Middle frontal gyrus (tissue), 1 donor: ENCODE measurements around the gene SUSD1.
"Not testable (repeated sequence)": the region's sequence is repeated elsewhere in the genome, so short reads cannot be mapped to it uniquely, and the experiment has no call there.

Experiments used
- DNase-seq: peaks from one replicate; pipeline ENCODE4 v3.0.0-alpha.2; 2015; ENCODE audit warnings: low spot score; ENCODE audit errors: extremely low spot score

The SUSD1 gene

DNA sequence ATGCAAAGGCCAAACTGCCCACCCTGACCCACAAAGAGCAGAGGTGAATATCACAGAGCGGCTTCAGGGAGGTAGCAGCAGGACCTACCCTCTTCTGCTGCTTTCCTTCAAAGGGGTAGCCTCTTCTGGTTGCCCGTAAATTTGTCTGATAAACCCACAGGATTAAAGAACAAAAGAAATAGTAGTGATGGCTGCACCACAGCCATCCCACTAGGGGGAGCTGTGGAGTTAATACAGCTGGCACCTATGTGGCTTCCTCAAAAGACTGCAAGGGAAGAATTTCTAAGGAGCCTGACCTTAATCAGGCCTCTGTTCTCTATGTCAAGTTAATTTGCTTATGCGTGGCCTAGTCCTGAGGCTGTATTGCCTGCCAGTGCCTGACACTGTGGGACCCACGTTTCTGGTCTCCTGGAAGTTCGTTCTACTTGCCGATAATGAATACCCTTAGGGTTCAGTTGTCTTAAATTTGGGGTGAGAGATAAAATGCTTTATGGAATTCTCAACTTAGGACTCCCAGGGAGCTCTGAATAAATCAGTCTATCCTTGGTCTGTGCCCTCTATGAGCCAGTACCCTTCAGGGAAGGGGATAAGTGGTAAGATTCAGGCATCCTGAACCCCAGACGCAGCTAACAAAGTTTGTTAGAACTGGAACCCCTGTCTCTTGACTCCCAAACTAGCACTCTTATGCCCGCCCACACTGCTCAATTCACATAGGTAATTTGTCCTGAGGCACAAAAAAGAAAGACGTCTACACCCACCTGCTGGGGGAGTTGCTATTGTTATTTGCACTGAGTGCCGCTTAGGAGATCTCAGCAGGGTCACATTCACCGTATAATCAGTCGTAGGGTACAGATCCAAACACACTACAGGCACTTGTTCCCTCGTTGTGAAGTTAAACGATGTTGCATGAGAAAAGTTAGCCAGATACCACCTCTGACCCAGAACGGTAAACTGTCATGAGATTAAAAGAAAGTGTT lies 77.1 kb downstream of the SUSD1 start:
- peak; percentile 36 for DNase-seq

DNA sequence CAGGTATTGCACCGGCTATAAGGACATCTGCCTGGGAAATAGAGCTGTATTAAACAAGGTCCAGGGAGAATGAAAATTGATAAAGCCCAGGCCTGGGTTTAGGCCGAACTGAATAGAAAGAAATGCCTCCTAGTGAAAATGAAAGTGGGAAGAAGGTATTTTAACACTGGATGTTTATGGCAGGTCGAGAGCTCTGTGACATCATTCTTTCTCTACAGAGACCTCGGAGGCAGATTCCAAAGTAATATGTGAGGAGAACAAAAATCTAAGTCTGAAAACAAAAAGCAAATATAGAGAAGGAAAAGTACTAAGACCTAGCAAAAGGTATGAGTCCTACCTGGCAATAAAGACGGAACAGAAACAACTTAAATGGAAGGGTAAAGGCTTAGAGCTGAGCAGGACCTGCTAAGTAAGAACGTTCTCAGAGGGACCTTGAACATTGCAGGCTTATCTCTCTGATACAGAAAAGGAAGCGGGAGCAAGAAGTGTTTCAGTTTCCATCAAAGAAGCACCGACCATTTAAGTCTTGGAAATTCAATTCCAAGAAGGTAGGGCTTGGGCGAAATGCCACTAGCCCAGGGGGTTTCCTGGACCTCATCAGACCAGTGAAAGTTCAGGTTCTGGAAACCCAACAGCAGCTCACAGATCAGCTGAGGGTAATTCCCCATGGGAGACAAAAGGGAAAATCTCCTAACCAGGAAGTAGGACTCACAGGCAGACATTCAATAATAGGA lies 80.0 kb downstream of the SUSD1 start:
- no peak for DNase-seq

DNA sequence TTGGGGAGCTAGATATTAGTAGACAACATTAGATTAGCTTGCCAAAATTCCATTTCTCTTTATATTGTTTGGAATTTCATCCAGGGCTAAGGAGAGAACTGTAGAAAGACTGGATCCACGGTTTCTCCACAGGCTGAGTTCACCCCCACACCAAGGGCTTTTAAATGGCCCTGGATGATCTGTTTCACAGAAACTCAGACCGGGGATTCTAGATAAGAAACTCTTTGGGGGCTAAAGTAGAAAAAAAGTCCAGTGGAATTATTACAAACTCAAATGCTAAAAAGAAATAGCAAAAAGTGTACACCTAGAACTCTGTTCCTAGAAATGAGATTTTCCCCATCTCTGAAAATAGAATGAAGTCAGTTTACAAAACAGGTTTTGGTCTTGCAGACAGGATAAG lies 80.9 kb downstream of the SUSD1 start:
- DNase-seq: no peak

DNA sequence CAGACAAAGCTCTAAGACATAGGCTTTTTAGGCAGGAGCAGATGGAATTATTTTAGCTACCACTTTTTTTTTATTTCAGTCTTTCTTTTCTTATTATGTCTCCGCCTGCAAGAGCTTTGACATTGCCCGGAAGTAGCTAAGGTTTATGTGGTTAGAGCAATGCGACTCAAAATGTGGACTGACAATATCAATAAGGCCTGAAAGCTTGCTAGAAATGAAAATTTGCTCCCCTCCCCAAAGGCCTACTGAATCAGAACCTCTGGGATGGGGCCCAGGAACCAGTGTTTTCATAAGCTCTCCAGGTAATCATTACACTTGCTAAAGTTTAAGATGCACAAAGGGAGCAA lies 81.3 kb downstream of the SUSD1 start:
- no peak for DNase-seq

DNA sequence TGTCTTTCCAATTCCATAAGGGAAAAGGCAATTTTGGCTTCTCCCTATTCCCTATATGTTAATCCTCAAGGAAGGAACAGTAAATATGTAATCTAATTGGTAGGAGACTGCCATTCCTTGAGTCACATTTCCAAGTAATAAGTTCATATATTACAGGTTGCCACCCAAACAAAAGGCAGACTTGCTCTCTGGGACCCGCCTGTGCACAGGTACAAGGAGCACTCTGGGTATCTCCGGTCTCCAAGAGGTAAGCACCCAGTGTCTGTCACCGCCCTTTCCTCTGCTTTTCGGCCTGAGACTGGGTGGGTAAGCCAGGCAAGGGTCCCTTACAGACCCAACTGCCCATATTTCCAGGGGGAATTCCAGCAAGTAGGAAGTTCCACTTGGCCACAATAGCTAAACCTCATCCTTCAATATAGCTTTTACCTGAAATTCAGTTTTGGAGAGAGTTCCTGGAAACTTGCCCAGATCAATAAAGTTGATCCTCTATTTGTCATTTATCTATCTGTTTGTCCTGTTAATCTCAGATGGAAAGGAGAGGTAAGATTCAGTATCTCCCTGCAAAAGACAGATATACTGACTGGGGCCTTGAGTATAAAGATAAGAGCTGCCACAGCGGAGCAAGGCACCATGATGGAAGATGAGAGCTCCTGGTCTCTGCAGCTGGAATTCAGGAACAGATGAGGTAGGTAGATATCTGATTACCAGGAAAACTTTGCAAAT lies 81.8 kb downstream of the SUSD1 start:
- no peak for DNase-seq

DNA sequence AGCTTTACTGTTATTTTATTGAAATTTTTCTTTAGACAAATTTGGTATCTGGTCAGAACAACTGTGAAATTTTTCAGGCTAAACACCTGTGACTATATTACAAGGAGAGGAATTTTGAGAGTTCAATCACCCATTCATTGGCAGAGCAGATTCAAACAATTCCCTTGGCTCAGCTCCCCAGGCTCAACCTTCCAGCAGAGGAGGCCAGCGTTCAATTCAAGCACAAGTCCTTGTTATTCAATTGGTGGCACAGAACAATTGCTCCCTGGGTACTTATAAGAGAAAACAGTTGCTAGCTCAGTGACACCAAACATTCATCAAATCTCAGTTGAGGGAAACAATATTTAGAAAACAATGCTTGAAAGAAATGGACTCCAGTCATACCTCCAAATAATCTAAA lies 83.3 kb downstream of the SUSD1 start:
- no peak for DNase-seq

DNA sequence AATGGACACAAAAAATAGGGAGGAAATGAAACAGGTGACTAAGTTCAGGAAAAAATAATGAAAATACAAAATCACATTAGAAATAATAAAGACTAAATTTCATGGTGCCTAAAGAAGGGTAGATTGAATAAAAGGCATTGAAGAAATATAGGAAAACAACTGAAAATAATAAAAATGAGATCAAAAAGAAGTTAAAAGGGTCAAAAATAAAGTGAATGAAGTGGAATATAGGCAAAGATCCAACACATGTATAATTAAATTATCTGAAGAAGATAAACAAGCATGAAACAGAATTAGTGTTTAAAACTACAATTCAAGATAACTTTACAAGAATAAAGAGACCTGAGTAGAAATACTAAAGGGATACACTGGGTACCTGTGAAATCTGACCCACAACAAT lies 87.6 kb downstream of the SUSD1 start:
- DNase-seq: no peak

DNA sequence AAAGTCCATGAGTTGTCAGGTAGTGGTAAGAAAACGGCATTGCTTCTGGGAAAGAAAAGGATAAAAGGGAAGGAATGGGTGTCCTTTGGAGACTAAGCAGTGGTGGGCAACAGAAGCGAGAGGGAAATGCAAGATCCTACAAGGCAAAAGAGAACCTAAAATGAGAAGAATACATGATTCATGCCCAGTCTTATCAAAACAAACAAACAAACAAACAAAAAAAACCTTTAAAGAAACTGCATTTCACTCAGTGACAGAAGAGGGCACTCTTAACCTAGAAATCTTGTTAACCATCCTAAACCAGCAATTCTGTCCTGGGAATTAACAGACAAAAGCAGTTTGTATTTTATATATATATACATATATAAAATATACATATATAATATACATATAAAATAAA lies 88.5 kb downstream of the SUSD1 start:
- no peak for DNase-seq

DNA sequence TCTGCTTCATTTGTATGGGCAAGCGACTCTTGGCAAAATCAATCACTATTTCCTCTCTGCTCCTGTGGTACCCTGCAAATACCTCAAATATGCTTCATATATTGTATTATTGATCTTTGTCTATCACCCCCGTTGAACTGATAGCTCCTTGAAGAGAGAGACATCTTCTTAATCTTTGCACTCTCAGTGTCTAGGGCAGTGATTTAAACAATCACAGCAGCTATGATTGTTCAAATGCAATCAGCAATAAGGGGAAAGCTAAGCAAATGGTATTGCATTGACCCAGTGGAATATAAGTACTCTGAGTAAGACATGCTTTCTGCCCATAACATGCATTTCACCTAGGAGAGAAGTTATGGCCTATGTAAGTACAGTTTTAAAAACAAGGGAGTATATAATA lies 90.2 kb downstream of the SUSD1 start:
- DNase-seq: no peak

DNA sequence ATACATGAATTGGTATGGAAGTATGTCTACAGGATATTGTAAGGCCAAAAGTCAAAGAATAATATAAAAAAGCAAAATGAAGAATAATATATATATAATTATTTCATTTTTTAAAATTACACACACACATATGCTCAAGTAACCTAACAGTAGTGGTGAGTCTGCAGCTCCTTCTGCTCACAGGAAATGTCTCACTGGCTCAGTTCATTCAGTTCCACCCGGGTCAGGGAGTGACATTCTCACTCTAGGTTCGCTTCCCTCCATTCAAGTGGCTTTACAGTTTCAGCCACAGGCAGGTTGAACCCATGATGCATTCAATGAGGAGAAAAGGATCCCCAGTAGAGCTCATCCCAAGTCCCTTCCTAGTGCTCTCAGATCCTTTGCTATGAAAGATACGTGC lies 90.8 kb downstream of the SUSD1 start:
- DNase-seq: no peak

DNA sequence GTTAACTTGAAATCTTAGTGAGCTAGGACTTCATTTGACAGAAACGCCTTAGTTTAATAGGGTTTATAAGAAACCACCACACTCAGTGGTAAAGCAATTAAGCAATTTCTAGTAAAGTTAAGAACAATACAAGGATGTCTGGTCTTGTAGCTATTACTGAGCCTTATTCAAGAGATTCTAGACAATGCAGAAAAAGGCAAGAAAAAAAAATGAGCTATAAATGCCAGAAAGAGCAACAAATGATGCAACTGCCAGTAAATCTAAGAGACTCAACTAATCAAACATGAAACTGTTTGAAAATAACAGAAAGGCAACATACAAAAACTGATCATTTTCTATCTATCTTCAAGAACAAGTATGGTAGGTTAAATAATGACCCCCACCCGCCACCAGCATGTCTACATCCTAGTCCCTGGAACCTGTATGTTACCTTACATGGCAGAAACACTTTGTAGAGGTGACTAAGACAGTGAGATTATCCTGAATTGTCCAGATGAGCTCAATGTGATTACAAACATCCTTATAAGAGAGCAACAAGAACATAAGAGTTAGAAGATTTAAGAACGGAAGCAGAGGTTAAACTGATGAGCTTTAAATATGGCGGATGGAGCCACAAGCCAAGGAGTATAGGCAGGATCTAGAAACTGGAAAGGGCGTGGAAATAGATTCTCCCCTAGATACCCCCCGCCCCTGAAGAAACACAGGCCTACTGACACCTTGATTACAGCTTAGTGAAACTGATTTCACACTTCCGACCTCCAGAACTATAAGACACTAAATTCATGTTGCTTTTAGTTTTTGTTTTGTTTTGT lies 93.0 kb downstream of the SUSD1 start:
- no peak for DNase-seq

DNA sequence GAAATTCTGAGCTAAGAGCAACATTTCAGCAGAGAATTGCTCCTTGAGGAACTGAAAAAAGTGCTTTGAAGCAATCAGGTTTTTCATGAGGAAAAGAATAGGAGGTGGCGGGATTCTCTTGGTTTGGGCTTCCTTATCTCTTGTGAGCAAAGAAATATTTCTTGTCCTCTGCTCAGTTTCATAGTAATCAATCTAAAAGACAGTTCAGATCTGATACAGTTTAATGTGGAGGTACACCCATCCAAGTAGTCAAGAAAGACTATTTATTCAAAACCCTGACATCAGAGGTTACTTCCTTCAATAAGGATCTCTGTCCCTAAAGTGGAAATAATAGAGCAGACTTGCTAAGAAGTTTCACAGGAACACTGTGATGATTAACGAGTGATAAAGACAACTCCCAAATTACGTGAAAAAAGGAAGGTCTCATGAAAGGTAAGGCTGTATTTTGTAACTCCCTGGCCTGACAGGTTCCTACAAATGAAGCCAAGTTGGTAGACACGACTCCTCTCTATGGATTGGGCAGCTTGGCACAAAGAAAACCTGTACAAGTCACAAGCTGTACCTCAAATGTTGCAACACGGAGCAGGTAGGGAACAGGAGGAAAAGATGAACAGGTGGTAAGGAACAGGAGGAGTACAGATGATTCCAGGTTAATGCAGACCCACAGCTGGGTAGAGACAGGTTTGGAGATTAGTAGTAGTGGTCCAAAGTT lies 94.1 kb downstream of the SUSD1 start:
- no peak for DNase-seq

DNA sequence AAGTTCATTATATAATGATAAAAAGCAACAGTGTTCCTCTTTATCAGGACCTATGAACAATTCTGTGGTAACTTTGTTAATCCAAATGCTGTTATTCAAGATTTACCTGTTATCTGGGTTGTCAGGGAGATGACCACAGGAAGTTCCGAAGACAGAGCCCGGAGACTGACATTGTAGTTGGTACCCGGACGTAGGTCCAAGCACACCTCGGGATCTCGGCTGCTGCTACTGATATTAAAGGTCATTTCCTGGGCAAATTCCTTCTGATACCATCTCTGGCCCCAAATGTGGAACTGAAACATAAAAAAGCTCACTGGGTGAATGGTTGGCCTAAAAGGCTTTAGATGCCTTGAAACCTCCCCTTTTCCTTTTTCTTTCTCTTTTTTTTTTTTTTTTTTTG lies 96.7 kb downstream of the SUSD1 start:
- no peak for DNase-seq

DNA sequence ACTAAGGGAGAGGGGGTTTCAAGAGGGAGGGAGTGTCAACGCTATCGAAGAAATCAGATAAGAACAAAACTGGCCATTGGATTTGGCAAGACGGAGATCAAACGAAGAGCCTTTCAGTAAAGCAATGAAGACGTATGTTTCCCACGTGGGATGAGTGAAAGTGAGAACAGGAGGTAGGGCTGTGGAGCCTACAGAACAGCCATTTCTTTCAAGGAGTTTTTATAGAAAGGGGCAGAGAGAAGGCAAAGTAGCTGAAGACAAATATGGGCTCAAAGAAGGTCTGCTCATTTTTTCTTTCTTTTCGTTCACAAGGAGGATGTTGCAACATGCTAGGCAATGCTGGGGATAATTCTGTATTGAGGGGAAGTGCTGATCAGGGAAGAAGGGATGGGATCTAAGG lies 98.3 kb downstream of the SUSD1 start:
- DNase-seq: no peak

DNA sequence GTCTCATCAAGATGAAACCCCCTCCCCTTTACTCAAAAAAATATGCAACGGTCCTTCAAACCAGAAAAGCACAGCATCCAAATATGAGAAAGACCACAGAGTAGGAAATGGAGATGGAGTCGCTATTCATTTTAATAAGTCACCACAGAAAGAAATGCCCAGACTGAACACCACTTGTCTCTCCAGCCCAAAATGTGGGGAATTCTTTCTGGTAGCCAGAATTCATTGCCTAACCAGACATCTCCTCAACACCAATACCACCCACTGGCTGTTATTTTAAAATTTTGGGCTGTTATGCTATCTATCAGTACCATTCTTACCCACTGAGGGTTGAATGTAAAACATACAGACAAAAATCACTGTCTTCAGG lies 100.1 kb downstream of the SUSD1 start:
- DNase-seq: no peak

DNA sequence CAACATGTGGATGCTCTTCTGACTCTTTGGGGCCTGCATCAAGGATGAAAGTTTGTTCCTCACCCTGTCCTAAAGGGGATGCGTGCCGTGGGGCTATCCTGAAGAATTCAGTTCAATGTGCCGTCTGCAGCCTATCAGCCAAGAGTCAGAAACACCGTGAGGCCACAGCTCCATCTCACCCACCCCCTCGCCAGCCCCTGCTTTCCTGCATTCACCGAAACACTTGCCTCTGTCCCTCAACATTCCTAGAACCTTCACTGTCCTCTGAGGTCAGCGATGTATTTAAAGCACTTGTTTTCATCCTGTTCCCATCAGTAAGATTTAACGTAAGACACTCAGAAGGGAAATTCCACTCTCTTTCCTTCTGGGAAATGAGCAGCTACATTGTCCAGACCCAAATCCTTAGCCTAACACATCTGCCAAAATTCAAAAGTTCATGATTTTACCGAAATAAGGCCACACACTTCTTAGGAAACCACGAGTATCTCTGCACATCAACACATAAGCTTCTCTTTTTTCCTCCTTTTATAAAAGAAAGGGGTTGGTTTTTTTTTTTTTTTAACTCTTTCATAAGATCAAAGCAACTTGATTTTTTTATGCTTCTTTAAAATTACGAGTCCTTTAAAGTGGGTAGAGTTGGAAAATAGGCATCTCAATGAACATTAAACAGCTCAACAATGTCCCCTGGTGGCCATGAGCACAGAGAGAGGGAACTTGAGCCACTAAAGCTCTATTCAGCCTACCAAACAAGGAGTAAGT lies 100.7 kb downstream of the SUSD1 start:
- DNase-seq: peak; percentile 55

DNA sequence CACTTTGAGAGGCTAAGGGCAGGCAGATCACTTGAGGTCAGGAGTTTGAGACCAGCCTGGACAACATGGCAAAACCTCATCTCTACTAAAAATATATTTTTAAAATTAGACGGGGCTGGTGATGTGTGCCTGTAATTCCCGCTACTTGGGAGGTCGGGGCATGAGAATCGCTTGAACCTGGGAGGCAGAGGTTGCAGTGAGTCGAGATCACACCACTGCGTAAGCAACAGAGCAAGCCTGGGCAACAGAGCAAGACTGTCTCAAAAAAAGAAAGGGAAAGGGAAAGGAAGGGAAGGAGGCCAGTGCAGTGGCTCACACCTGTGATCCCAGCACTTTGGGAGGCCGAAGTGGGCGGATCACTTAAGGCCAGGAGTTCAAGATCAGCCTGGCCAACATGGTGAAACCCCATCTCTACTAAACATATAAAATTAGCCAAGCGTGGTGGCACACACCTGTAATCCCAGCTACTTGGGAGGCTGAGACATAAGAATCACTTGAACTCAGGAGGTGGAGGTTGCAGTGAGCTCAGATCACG lies 101.4 kb downstream of the SUSD1 start:
- not testable (repeated sequence) for DNase-seq

DNA sequence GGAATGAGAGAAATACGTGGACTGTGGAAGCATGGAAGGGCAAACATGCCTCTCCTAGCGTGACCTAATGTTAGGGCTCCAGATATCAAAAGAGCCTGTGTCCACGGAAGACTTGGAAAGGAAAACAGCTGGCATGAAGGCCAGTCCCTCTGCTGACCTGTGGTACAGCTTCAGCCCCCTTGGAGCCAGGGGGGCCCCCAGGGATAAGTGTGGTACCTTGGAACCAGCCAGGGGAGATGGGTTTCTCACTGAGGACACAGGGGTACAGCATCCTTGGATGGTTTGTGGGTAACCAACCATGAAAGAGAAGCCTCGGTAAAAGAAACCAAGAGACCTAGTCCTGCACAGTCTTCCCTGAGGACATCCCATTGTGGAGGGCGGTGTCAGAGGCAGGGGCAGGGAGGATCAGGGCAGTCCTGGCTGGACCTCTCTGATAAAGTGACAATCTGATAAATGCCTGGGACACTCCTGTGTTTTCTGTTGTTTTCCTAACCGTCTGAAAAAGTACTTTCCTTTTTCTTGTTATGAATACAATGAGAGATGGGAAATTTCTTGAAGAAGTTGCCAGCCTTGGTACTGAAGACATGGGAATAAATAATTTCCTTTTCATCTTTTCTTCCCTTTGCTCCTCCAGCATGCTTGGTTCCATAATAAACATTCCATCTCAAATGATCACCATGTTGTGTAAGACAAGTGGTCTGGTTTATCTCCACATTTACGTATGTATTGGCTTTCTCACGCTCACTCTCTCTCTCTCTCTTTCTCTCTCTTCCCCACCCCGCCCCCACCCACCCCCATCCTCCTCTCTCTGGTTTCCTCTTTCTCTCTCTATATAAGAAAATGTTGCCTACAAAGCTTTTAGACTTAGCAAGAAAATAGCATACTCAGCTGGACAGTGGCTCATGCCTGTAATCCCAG lies 102.1 kb downstream of the SUSD1 start:
- no peak for DNase-seq
